Retinal pigment epithelial cell (primary cell): Measurements from ENCODE around the gene MTRF1L.
A peak's percentile ranks its signal among the peaks of the same experiment; 100 is the strongest.

ENCODE experiments used
- DNase-seq: peaks from one replicate; pipeline ENCODE4 v3.0.0-alpha.2; 2010; ENCODE audit warnings: low read depth
- H3K4me3 ChIP-seq: 2 replicates; pipeline ENCODE4 v1.5.1; 2011; ENCODE audit warnings: mild to moderate bottlenecking, low read length, control low read depth, moderate library complexity
- CTCF ChIP-seq: conservative IDR thresholded peaks from 2 replicates; pipeline ENCODE4 v1.5.1; 2011; ENCODE audit warnings: low read depth, low read length, control low read depth, inconsistent platforms

Gene MTRF1L

DNA sequence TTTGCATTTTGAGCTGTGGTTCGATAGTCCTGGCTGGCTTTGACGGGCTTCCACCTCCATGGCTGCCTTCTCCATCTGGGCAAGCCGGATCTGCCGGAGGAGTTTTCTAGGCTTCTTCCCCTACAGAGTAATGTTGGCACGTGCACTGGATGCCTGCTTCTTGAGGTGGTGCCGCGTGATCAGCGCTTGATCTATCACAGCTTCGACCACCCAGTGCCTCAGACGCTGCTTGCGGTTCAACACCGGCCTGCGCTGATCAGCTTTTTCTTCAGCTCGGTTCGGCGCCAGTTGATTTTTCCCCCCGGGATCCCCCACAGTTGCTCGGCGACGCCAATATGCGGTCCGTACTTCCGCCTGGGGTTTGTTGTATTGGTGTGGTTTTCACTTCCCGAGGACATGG is 43.2 kb downstream of the MTRF1L start:
- DNase-seq = no peak
- TF ChIP-seq CTCF = no peak
- H3K4me3 ChIP-seq = no peak overlapping the region

- no peak for TF ChIP-seq CTCF
- DNase-seq = no peak
- H3K4me3 ChIP-seq = no peak overlapping the region
These were observed 44.7 kb downstream of the MTRF1L start for GRCh38 chr6:152957796-152958195.

DNA sequence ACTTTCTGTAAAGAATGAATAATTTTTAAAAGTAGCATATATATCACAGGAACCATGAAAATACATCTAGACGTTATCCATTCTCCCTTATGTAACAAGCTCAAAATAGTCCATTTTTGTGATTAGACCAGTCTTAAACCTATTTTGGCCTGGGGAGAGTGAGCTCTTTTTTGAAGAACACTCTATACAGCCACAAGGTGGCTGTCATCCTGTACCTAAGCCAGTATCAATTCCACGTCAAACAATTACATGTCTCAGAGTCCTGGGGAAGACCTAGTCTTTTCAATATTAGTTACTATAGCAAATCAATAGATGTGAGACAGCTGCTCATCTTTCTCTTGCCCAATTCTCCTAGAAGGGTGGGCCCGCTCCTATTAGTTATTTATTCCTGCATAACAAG is 48.1 kb downstream of the MTRF1L start:
- no peak for TF ChIP-seq CTCF
- DNase-seq = no peak
- H3K4me3 ChIP-seq = no peak overlapping the region

DNA sequence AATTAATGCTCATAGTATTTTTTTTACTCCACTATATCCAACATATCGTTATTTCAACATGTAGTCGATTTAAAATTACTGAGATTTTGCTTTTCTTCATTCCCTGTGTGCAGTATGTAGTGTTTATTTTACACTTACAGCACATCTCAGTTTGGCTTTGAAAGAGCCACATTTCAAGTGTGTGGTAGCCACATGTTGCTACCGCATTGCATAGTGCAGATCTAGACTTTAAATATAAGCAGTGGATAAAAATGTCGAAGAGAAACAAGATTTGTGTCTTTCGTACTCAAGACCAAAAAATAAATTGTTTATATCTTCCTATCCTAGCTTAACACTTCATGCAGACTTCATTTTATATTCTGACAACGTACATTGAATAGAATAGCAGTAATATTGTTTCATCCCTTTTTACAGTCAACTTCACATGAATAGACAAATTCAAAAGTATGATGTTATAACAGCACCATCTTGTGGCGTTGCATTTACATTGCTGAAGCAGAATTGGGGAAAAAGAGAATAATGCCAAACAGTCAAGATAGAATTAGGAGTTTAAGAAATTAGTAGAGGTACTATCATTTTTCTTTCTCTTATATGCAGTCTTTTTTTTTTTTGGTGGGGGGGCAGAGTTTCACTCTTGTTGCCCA is 49.5 kb downstream of the MTRF1L start:
- DNase-seq = no peak
- TF ChIP-seq CTCF = peak; percentile 68

DNA sequence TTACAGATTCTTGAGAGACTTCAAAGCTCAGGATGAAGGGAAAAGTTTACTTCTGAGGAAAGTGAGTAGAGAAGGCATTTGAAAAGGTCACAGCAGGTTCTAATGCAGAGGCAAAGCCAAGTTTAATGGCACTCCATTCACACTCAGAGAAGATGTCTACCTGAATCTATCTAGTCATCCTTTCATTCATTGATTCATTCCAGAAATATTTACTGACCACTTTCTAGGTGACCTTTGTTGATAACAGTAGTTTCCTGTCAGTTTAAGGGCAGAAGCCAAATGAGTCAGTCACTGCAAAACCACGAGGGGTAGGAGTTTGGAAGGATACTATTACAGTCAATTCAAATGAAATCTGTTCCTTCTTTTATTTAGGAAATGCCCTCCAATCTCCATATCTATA is 50.5 kb downstream of the MTRF1L start:
- no peak overlapping the region for H3K4me3 ChIP-seq
- no peak for DNase-seq
- no peak for TF ChIP-seq CTCF

More for the DNA sequence above, 49.5 kb downstream of the MTRF1L start:
- no peak overlapping the region for H3K4me3 ChIP-seq

GRCh38 chr6:152950240-152950639 is 52.3 kb downstream of the MTRF1L start:
- no peak for DNase-seq
- no peak for TF ChIP-seq CTCF
- H3K4me3 ChIP-seq = no peak overlapping the region

DNA sequence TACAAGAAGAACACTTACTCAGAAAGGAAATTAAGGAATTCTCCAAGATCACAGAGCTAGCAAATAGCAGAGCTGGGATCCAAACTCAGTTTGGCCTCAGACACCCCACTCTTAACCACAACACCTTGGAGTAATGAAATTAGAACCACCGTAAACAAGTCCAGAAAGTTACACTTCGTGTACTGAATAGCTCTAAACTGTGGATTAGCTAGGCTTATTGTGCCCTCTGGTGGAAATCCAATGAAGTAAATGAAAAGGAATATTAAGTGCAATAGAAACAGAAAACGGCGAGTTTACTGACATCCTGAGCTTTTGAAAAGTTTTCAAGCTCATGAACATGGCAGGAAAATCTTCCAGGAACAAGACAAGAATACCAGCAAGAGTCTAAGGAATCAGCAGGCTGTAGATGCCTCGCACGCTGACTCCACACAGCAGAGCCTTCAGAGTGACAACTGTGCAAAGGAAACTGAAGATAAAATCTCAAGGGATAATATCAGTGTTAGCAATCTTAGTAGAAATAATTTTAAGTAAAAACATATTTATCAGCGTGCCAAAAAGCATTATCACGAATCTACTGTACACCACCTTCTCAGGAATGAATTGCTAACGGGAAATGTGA is 54.2 kb downstream of the MTRF1L start:
- peak; percentile 70 for TF ChIP-seq CTCF
- H3K4me3 ChIP-seq = no peak overlapping the region
- no peak for DNase-seq
